Lung (tissue), 12 donors: ENCODE data around the gene JSRP1. TPM values are rescaled to one million over a fixed set of nuclear protein-coding genes. Genes with fewer than 3 reads are reported as not detected.

Experiments
- ATAC-seq: fragments of 200-7000 bp; cut with Tn5 transposase; one replicate; pipeline ENCODE4 v1.9.1; 2020; ENCODE audit warnings: moderate number of reproducible peaks; ENCODE audit not compliant: insufficient read depth, low FRiP score
- DNase-seq, 3 donors: peaks; one replicate each; pipeline ENCODE4 v3.0.0-alpha.2; 2013 to 2017
- H3K27ac ChIP-seq, 2 donors: one replicate each; pipeline ENCODE4 v1.5.1; 2013; ENCODE audit warnings: mild to moderate bottlenecking in 2 of 2, moderate library complexity in 2 of 2, control low read depth in 1 of 2, inconsistent platforms in 1 of 2, low read depth in 1 of 2, low read length in 1 of 2
- H3K27me3 ChIP-seq, 3 donors: one replicate each; pipeline ENCODE4 v1.5.1; 2013; ENCODE audit warnings: low read length in 2 of 3; ENCODE audit not compliant: control insufficient read depth in 3 of 3, insufficient read depth in 3 of 3
- H3K36me3 ChIP-seq, 4 donors: one replicate each; pipeline ENCODE4 v1.5.1; 2013; ENCODE audit warnings: low read length in 4 of 4, mild to moderate bottlenecking in 1 of 4, moderate library complexity in 1 of 4; ENCODE audit not compliant: control insufficient read depth in 4 of 4, insufficient read depth in 4 of 4
- H3K4me1 ChIP-seq, 5 donors: one replicate each; pipeline ENCODE4 v1.5.1; 2013; ENCODE audit warnings: low read length in 5 of 5, mild to moderate bottlenecking in 2 of 5, moderate library complexity in 1 of 5; ENCODE audit not compliant: control insufficient read depth in 5 of 5, insufficient read depth in 5 of 5
- H3K4me3 ChIP-seq: one replicate; pipeline ENCODE4 v1.5.1; 2013; ENCODE audit warnings: mild to moderate bottlenecking, control low read depth, moderate library complexity
- H3K9ac ChIP-seq, 2 donors: one replicate each; pipeline ENCODE4 v1.5.1; 2013; ENCODE audit warnings: low read length in 2 of 2, control low read depth in 1 of 2; ENCODE audit not compliant: insufficient read depth in 1 of 2
- H3K9me3 ChIP-seq, 4 donors: one replicate each; pipeline ENCODE4 v1.5.1; 2013; ENCODE audit warnings: low read length in 3 of 4, mild to moderate bottlenecking in 1 of 4, moderate library complexity in 1 of 4; ENCODE audit not compliant: control insufficient read depth in 4 of 4, insufficient read depth in 3 of 4
- WGBS, 2 donors: extraction: QIAGEN DNeasy Blood & Tissue Kit; methylation state at CpG; one replicate each; pipeline ENCODE4 v1.1.7; 2013; 5-methylcytosine and 5-hydroxymethylcytosine counted together
- polyA plus RNA-seq, 2 donors: library from polyadenylated mRNA; stranded (reverse); fragments of 200-250 nt; gene quantifications; one replicate each; pipeline ENCODE4 v1.2.1, GENCODE V29; 2013
- total RNA-seq, 2 donors: library from RNA; depleted of rRNA in 1 of 2; stranded (reverse); fragments of >200 nt in 1 of 2; gene quantifications; one replicate each; pipeline ENCODE4 v1.2.1, GENCODE V29; 2014 to 2021
- TF ChIP-seq, protein P1 (sequence below): IDR thresholded peaks from 2 replicates; pipeline ENCODE4 v1.5.1; 2012; ENCODE audit warnings: mild to moderate bottlenecking; ENCODE audit errors: control extremely low read depth, extremely low read depth
- donor health status: control.
- donor health status: control.
- donor health status: Bipolar disorder and iron deficiency.
- donor health status: healthy.
- donor health status: DM: yes; HTN: yes; CAD: no.

Gene JSRP1
- total and polyA plus RNA-seq, 4 donors, result 0.61 to 2.3 (median 0.88) TPM

DNA sequence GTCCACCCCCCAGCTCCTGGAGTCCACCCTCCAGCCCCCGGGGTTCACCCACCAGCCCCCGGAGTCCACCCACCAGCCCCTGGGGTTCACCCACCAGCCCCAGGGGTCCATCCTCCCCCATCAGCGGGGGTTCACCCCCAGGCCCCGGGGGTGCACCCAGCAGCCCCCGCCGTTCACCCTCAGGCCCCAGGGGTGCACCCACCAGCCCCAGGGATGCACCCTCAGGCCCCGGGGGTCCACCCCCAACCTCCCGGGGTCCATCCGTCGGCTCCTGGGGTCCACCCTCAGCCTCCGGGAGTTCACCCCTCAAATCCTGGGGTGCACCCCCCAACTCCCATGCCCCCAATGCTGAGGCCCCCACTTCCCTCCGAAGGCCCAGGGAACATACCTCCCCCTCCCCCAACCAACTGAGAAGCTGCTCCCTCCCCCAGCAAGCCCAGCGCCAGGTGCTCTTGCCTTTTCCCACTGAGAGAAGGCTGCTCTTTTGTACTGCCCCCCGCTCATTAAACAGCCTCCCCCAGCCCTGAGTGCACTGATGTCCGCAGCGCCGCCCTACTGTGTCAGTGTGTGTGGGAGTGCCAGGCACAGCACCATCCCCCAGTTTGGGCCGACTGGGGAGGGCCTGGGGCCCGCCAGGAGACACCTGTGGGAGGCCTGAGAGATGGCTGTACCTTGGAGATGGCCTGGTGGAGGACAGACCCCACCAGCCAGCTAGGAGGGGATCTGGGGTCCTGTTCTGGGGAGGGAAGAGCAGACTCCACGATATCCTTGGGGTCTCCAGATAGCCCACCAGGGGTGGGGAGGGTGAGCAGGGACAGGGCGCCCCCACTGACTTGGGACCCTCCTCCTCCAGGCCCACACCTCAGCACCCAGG lies 7.8 kb downstream of the JSRP1 start:
- Histone ChIP-seq H3K36me3 (peaks cover 20 to 55% (median 33%) of the 10 kb centered on the region in 4 donors), H3K9ac (no peak overlapping the region), H3K27ac (no peak overlapping the region), H3K9me3 (peaks cover 0 to 6% (median 0%) of the 10 kb centered on the region in 4 donors), H3K4me1 (peaks cover 0 to 33% (median 0%) of the 10 kb centered on the region in 5 donors), H3K4me3 (no peak overlapping the region), H3K27me3 (peaks cover 4 to 29% (median 7%) of the 10 kb centered on the region in 3 donors)
- no peak for ATAC-seq
- WGBS, 2 donors, result 89 to 91% methylated on average over 20 to 21 of the region's 21 CpGs
- no peak for DNase-seq
- TF ChIP-seq, protein P1, sequence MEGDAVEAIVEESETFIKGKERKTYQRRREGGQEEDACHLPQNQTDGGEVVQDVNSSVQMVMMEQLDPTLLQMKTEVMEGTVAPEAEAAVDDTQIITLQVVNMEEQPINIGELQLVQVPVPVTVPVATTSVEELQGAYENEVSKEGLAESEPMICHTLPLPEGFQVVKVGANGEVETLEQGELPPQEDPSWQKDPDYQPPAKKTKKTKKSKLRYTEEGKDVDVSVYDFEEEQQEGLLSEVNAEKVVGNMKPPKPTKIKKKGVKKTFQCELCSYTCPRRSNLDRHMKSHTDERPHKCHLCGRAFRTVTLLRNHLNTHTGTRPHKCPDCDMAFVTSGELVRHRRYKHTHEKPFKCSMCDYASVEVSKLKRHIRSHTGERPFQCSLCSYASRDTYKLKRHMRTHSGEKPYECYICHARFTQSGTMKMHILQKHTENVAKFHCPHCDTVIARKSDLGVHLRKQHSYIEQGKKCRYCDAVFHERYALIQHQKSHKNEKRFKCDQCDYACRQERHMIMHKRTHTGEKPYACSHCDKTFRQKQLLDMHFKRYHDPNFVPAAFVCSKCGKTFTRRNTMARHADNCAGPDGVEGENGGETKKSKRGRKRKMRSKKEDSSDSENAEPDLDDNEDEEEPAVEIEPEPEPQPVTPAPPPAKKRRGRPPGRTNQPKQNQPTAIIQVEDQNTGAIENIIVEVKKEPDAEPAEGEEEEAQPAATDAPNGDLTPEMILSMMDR, result no peak

DNA sequence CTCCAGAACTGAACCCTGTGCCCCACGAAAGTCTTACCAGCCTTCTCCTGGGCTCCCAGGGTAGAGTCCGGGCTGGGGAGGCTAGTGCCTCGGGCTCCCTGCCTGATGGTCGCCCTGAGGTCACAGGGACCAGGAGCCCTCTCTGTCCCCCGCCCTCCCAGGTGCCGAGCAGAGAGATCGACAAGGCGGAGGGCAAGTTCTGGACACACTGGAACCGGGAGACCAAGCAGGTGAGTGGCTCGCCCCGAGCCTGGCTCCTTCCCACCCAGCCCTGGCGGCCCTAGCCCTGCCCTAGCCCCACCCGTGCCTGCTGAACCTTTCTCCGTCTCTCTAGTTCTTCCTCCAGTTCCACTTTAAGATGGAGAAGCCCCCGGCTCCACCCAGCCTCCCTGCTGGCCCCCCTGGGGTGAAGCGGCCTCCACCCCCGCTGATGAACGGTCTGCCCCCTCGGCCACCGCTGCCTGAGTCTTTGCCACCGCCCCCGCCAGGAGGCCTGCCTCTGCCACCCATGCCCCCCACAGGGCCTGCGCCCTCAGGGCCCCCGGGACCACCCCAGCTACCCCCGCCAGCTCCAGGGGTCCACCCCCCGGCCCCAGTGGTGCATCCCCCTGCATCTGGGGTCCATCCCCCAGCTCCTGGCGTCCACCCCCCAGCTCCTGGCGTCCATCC lies 8.7 kb downstream of the JSRP1 start:
- Histone ChIP-seq H3K4me1 (peaks cover 0 to 31% (median 0%) of the 10 kb centered on the region in 5 donors), H3K27ac (no peak overlapping the region), H3K36me3 (peaks cover 20 to 58% (median 37%) of the 10 kb centered on the region in 4 donors), H3K9me3 (peaks cover 0 to 6% (median 0%) of the 10 kb centered on the region in 4 donors), H3K27me3 (peaks cover 4 to 20% (median 7%) of the 10 kb centered on the region in 3 donors), H3K4me3 (no peak overlapping the region), H3K9ac (no peak overlapping the region)
- 93 to 97% methylated on average over 26 to 28 of the region's 28 CpGs for WGBS, 2 donors
- TF ChIP-seq, protein P1, result no peak
- DNase-seq (no peak), ATAC-seq (no peak)

DNA sequence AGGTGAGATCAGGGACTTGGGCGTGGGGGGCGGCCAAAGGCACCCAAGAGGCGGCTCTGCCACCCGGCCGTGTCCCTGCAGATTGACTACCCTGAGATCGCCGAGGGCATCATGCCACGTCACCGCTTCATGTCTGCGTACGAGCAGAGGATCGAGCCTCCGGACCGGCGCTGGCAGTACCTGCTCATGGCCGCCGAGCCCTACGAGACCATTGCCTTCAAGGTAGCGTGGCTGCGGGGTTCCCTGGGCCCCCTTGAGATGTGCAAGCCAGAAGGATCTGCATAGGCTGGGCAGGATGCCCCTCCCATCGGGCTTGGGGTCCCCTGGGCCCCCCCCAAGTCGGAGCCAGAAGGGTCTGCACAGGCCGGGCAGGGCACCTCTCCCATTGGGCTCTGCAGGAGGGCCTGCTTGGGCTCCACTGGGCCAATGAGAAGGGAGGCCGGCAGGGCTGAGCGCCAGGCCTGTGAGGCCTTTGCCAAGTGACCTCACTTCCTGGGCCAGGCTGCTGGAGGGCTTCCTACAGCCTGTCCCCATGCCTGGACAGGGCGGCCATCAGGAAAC lies 9.3 kb downstream of the JSRP1 start:
- ATAC-seq (no peak), DNase-seq (peak; percentile 70 to 80 (median 80))
- TF ChIP-seq, protein P1, result no peak
- Histone ChIP-seq H3K27ac (no peak overlapping the region), H3K9me3 (peaks cover 0 to 6% (median 0%) of the 10 kb centered on the region in 4 donors), H3K9ac (no peak overlapping the region), H3K27me3 (peaks cover 2 to 14% (median 6%) of the 10 kb centered on the region in 3 donors), H3K4me1 (peaks cover 0 to 27% (median 2%) of the 10 kb centered on the region in 5 donors), H3K4me3 (no peak overlapping the region), H3K36me3 (peaks cover 20 to 60% (median 37%) of the 10 kb centered on the region in 4 donors)
- 84 to 85% methylated on average over 26 of the region's 26 CpGs for WGBS, 2 donors
